Right lobe of liver (tissue), 4 donors: ENCODE data around the gene ARHGAP4.

Experiments
- CTCF ChIP-seq, 4 donors: fragments of 200-600 bp in 3 of 4; fragments of 450-650 bp in 1 of 4; IDR thresholded peaks; one replicate each; pipeline versions ENCODE4 v1.5.1 to v1.8.0; 2016 to 2022; ENCODE audit warnings: antibody characterized with exemption in 4 of 4, mild to moderate bottlenecking in 2 of 4
- POLR2A ChIP-seq: fragments of 450-650 bp; IDR thresholded peaks from one replicate; pipeline ENCODE4 v1.6.1; 2017; ENCODE audit warnings: antibody characterized with exemption, mild to moderate bottlenecking
- donor health status: DM: no; HTN: no; CAD: no.
- donor health status: DM: no; HTN: no; CAD: no.
- donor health status: DM: no; HTN: yes; CAD: no.

GRCh38 chrX:153941336-153942252, 15.5 kb upstream of the ARHGAP4 start:
- TF ChIP-seq POLR2A = no peak
- TF ChIP-seq CTCF (IDR thresholded peaks at IDR 0.05) = no peak
